Thoracic aorta (tissue), 2 donors: ENCODE results near the gene TSR3. TPM values are rescaled to one million over a fixed set of nuclear protein-coding genes. Genes with fewer than 3 reads are reported as not detected.

Experiments
- ATAC-seq: fragments of 150-250 bp; one replicate; pipeline ENCODE4 v1.8.0; 2017; ENCODE audit warnings: low read depth; ENCODE audit not compliant: insufficient number of reproducible peaks, low FRiP score
- DNase-seq: peaks from one replicate; pipeline ENCODE4 v3.0.0-alpha.2; 2020; ENCODE audit warnings: low spot score
- H3K27ac ChIP-seq, 2 donors: fragments of 200-600 bp; sonication (generic); 1 replicate in 1 of 2; 2 replicates in 1 of 2; pipeline ENCODE4 v1.5.1; 2016; ENCODE audit warnings: mild to moderate bottlenecking in 2 of 2, moderate library complexity in 2 of 2
- H3K27me3 ChIP-seq: fragments of 200-600 bp; sonication (generic); replicated peaks from 2 replicates; pipeline ENCODE4 v1.6.0; 2016; ENCODE audit warnings: mild to moderate bottlenecking; ENCODE audit not compliant: insufficient read depth
- H3K36me3 ChIP-seq: fragments of 200-600 bp; sonication (generic); one replicate; pipeline ENCODE4 v1.5.1; 2016
- H3K4me1 ChIP-seq, 2 donors: fragments of 200-600 bp; sonication (generic); 1 replicate in 1 of 2; 2 replicates in 1 of 2; pipeline versions ENCODE4 v1.5.1 to v1.6.0; 2016; ENCODE audit warnings: low read depth in 2 of 2, mild to moderate bottlenecking in 1 of 2; ENCODE audit not compliant: control insufficient read depth in 1 of 2
- H3K4me3 ChIP-seq: fragments of 200-600 bp; sonication (generic); 2 replicates; pipeline ENCODE4 v1.5.1; 2016; ENCODE audit warnings: mild to moderate bottlenecking
- H3K9me3 ChIP-seq: fragments of 200-600 bp; sonication (generic); 2 replicates; pipeline ENCODE4 v1.5.1; 2016
- CTCF ChIP-seq: fragments of 200-600 bp; sonication (generic); IDR thresholded peaks from one replicate; pipeline ENCODE4 v1.5.1; 2019; ENCODE audit warnings: antibody characterized with exemption
- total RNA-seq, 2 donors: library from RNA; depleted of rRNA; stranded (reverse); fragments of >200 nt; gene quantifications; one replicate each; pipeline versions ENCODE4 v1.1.0 to v1.2.3, GENCODE V29; 2016

Gene TSR3
- total RNA-seq, 2 donors from 2014 or later, result 61.7 to 124 TPM

- no peak for DNase-seq
- peaks cover 9 to 14% of the 10 kb centered on the region in 2 donors for H3K4me1 ChIP-seq
- no peaks in the 10 kb centered on the region for H3K27me3 ChIP-seq
- no peak overlapping the region for H3K27ac ChIP-seq
- peaks cover 25% of the 10 kb centered on the region for H3K36me3 ChIP-seq
- peaks cover 5% of the 10 kb centered on the region for H3K9me3 ChIP-seq
- ATAC-seq, result no peak
- H3K4me3 ChIP-seq, result no peak overlapping the region
- TF ChIP-seq CTCF, result no peak
Measured at GRCh38 chr16:1327619-1327947, 24.1 kb downstream of the TSR3 start.

DNA sequence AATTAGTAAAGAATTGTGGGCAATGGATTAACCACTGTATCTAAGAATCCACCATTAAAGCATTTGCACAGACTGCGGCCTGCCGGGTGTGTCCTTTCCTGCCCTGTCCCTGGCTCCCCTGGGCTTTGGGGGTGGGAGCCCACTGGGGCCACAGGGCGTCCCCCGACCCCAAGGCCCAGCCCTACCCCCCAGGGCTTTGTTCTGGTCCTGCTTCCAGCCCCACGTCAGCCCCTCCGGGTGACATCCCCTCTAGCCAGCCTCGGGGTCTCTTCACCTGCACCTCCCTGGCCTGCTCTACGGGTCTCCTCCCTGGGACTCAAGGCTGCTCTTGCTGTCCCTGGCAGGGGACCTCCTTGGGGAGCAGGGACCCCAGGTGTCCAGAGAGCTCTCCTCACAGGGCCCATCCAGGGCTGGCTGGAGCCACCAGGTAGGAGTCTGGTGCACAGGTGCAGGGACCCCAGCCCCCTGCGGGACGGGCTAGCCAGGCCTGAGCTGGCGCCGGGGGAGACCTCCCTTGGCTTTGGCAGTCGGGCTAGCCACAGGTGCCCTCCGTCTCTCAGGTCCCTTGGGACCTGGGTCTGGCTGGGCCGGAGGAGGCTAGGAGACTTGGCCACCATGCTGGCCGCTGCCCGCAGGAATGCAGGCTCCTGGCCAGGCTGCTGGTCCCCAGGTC is 24.6 kb downstream of the TSR3 start:
- H3K4me1 ChIP-seq, result peaks cover 7 to 9% of the 10 kb centered on the region in 2 donors
- H3K9me3 ChIP-seq, result peaks cover 5% of the 10 kb centered on the region
- no peak overlapping the region for H3K4me3 ChIP-seq
- no peaks in the 10 kb centered on the region for H3K27me3 ChIP-seq
- no peak overlapping the region for H3K27ac ChIP-seq
- no peak for TF ChIP-seq CTCF
- H3K36me3 ChIP-seq, result peaks cover 25% of the 10 kb centered on the region
- DNase-seq (no peak), ATAC-seq (no peak)

DNA sequence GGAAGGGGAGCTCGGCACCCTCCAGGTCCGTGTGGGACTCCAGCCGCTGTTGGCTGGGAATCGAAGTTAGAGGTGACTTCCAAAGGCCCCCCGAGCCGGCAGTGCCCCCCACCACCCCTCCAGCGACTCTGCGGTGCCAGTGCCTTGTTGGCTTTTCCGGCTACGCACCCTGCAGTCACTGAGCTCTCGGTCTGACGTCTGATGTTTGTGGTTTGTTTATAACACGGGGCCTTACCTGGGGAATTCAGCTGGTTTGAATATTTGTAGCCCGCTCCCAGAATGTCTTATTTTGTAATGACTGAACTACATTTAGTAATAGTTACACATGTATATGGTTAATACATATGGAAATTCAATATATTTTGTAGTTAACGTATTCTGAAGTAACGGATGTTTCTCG is 25.3 kb downstream of the TSR3 start:
- Histone ChIP-seq H3K27ac (no peak overlapping the region), H3K9me3 (peaks cover 5% of the 10 kb centered on the region), H3K4me3 (no peak overlapping the region), H3K27me3 (no peaks in the 10 kb centered on the region), H3K36me3 (peaks cover 26% of the 10 kb centered on the region), H3K4me1 (peaks cover 0 to 2% of the 10 kb centered on the region in 2 donors)
- no peak for ATAC-seq
- TF ChIP-seq CTCF, result no peak
- no peak for DNase-seq

DNA sequence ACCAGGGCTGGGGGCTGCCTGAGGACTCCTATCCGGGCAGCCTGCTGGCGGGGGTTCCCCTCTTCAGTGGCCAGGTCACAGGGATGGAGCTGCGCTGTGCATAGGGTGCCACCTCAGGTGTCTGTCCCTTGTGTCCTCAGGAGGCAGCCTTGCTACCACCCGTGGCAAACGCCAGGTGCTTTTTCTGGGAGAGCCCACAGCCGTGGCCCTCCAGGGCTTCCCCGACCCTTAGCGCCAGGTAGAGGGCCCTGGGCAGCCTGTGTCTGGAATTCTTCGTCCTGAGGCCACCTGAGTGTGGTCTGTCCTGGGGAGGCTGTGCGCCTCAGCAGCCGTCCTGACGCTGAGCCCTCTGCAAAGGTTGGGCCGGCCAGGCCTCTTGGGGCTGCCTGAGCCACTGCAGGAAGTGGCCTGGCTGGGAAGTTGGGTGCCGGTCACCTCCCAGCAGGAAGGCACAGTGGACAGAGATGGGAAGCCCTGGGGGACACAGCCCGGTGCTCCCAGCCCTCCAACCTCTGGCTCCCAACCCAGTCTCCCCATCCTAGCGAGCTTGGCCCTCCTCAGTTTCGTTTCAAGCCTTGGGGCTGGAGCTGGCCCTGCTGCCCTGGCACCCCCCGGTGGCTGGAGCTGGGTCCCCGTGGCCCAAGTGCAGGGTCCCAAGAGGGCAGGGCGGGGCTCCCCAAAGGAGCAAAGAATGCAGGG is 25.9 kb downstream of the TSR3 start:
- peaks cover 31% of the 10 kb centered on the region for H3K36me3 ChIP-seq
- H3K27me3 ChIP-seq, result no peaks in the 10 kb centered on the region
- no peak for TF ChIP-seq CTCF
- no peak for DNase-seq
- H3K27ac ChIP-seq, result no peak overlapping the region
- H3K4me1 ChIP-seq, result no peaks in the 10 kb centered on the region
- H3K4me3 ChIP-seq, result no peak overlapping the region
- H3K9me3 ChIP-seq, result peaks cover 5% of the 10 kb centered on the region
- no peak for ATAC-seq

GRCh38 chr16:1325261-1325660 is 26.4 kb downstream of the TSR3 start:
- Histone ChIP-seq H3K9me3 (peaks cover 3% of the 10 kb centered on the region), H3K4me1 (no peaks in the 10 kb centered on the region), H3K27ac (no peak overlapping the region), H3K36me3 (peaks cover 36% of the 10 kb centered on the region), H3K4me3 (no peak overlapping the region), H3K27me3 (no peaks in the 10 kb centered on the region)
- DNase-seq (no peak), ATAC-seq (no peak)
- no peak for TF ChIP-seq CTCF
